H1 (cell line): ENCODE data around the gene SND1.

ENCODE experiments used
- ATF3 ChIP-seq: IDR thresholded peaks from 2 replicates; pipeline ENCODE4 v1.6.1; 2011; ENCODE audit warnings: low read depth, mild to moderate bottlenecking, low read length; ENCODE audit not compliant: insufficient read depth
- CEBPB ChIP-seq: IDR thresholded peaks from 2 replicates; pipeline ENCODE4 v1.6.1; 2012; ENCODE audit warnings: low read depth, low read length
- EGR1 ChIP-seq: IDR thresholded peaks from 2 replicates; pipeline ENCODE4 v1.6.1; 2011; ENCODE audit warnings: low read depth, low read length, borderline replicate concordance
- JUN ChIP-seq: IDR thresholded peaks from 2 replicates; pipeline ENCODE4 v1.6.1; 2011; ENCODE audit warnings: low read depth, mild to moderate bottlenecking, improper control_type of control experiment, low read length
- MAFK ChIP-seq: IDR thresholded peaks from 2 replicates; pipeline ENCODE4 v1.6.1; 2012; ENCODE audit warnings: low read depth, mild to moderate bottlenecking, improper control_type of control experiment, low read length
- POLR2A ChIP-seq, 2 experiments: IDR thresholded peaks; 1 replicate in 1 of 2; 2 replicates in 1 of 2; pipeline ENCODE4 v1.6.1; 2011; ENCODE audit warnings: low read depth in 2 of 2, low read length in 2 of 2, mild to moderate bottlenecking in 2 of 2; ENCODE audit errors: control extremely low read depth in 1 of 2
- POLR2AphosphoS5 ChIP-seq: IDR thresholded peaks from 2 replicates; pipeline ENCODE4 v1.6.1; 2011; ENCODE audit warnings: low read depth, low read length
- RFX5 ChIP-seq: IDR thresholded peaks from 2 replicates; pipeline ENCODE4 v1.6.1; 2011; ENCODE audit warnings: low read depth, low read length, improper control_type of control experiment, borderline replicate concordance
- SP1 ChIP-seq: IDR thresholded peaks from 2 replicates; pipeline ENCODE4 v1.6.1; 2011; ENCODE audit warnings: low read depth, low read length
- SRF ChIP-seq: IDR thresholded peaks from 2 replicates; pipeline ENCODE4 v1.6.1; 2011; ENCODE audit warnings: mild to moderate bottlenecking, low read depth, low read length, moderate library complexity
- TBP ChIP-seq: IDR thresholded peaks from 2 replicates; pipeline ENCODE4 v1.6.1; 2011; ENCODE audit warnings: low read depth, low read length, improper control_type of control experiment
- TCF12 ChIP-seq: IDR thresholded peaks from 2 replicates; pipeline ENCODE4 v1.6.1; 2011; ENCODE audit warnings: low read depth, mild to moderate bottlenecking, low read length
- YY1 ChIP-seq: IDR thresholded peaks from 2 replicates; pipeline ENCODE4 v1.6.1; 2011; ENCODE audit warnings: low read depth, mild to moderate bottlenecking, low read length
- TF ChIP-seq, protein P1 (sequence below), 3 experiments: IDR thresholded peaks; 1 replicate in 2 of 3; 2 replicates in 1 of 3; pipeline versions ENCODE4 v1.5.1 to v1.6.1; 2011; ENCODE audit warnings: low read length in 3 of 3, mild to moderate bottlenecking in 3 of 3, inconsistent platforms in 2 of 3, low read depth in 1 of 3, moderate library complexity in 1 of 3; ENCODE audit not compliant: insufficient read depth in 1 of 3; ENCODE audit errors: control extremely low read depth in 1 of 3

- TF ChIP-seq, protein P1, sequence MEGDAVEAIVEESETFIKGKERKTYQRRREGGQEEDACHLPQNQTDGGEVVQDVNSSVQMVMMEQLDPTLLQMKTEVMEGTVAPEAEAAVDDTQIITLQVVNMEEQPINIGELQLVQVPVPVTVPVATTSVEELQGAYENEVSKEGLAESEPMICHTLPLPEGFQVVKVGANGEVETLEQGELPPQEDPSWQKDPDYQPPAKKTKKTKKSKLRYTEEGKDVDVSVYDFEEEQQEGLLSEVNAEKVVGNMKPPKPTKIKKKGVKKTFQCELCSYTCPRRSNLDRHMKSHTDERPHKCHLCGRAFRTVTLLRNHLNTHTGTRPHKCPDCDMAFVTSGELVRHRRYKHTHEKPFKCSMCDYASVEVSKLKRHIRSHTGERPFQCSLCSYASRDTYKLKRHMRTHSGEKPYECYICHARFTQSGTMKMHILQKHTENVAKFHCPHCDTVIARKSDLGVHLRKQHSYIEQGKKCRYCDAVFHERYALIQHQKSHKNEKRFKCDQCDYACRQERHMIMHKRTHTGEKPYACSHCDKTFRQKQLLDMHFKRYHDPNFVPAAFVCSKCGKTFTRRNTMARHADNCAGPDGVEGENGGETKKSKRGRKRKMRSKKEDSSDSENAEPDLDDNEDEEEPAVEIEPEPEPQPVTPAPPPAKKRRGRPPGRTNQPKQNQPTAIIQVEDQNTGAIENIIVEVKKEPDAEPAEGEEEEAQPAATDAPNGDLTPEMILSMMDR (IDR thresholded peaks at IDR 0.05; ENCODE audit: control extremely low read depth in 1 of 3, insufficient read depth in 1 of 3, low read depth in 1 of 3, low read length in 3 of 3) = no peak
- TF ChIP-seq POLR2AphosphoS5 = no peak
- no peak for TF ChIP-seq EGR1
- TF ChIP-seq POLR2A (IDR thresholded peaks at IDR 0.05; ENCODE audit: control extremely low read depth in 1 of 2, low read depth in 2 of 2, low read length in 2 of 2) = no peak
- no peak for TF ChIP-seq JUN
- TF ChIP-seq RFX5 = no peak
- TF ChIP-seq ATF3 = no peak
- no peak for TF ChIP-seq YY1
- no peak for TF ChIP-seq MAFK
- TF ChIP-seq CEBPB = no peak
- no peak for TF ChIP-seq SRF
- TF ChIP-seq SP1 = no peak
- no peak for TF ChIP-seq TCF12
- no peak for TF ChIP-seq TBP
Measured at GRCh38 chr7:128115336-128115820, 463.4 kb downstream of the SND1 start.
